RWPE2 (cell line): ENCODE results near the gene NUP133.
"Not testable (repeated sequence)": the region's sequence is repeated elsewhere in the genome, so short reads cannot be mapped to it uniquely, and the experiment has no call there.

Experiments
- ATAC-seq: fragments of 200-7000 bp; cut with Tn5 transposase; 3 replicates; pipeline ENCODE4 v1.9.1; 2021; ENCODE audit warnings: low read depth
- DNase-seq: peaks from one replicate; pipeline ENCODE4 v3.0.0-alpha.2; 2020; ENCODE audit warnings: low spot score
- H3K27ac ChIP-seq: fragments of 450-650 bp; 2 replicates; pipeline ENCODE4 v1.5.1; 2017; ENCODE audit warnings: mild to moderate bottlenecking; ENCODE audit not compliant: poor library complexity, severe bottlenecking
- H3K27me3 ChIP-seq: fragments of 250-450 bp; sonication (Bioruptor Pico); 2 replicates; pipeline ENCODE4 v1.5.1; 2021; ENCODE audit warnings: mild to moderate bottlenecking, moderate library complexity; ENCODE audit not compliant: insufficient read depth, poor library complexity, severe bottlenecking
- H3K36me3 ChIP-seq: fragments of 250-450 bp; sonication (Bioruptor Pico); 2 replicates; pipeline ENCODE4 v1.5.1; 2020; ENCODE audit warnings: low read depth, mild to moderate bottlenecking, moderate library complexity
- H3K4me1 ChIP-seq: fragments of 250-450 bp; sonication (Bioruptor Pico); 2 replicates; pipeline ENCODE4 v1.5.1; 2021; ENCODE audit warnings: mild to moderate bottlenecking, moderate library complexity; ENCODE audit not compliant: insufficient read depth, poor library complexity, severe bottlenecking
- H3K4me3 ChIP-seq: fragments of 250-450 bp; sonication (Bioruptor Pico); 2 replicates; pipeline ENCODE4 v1.5.1; 2021; ENCODE audit warnings: mild to moderate bottlenecking, moderate library complexity; ENCODE audit not compliant: severe bottlenecking
- H3K9me3 ChIP-seq: fragments of 250-450 bp; sonication (Bioruptor Pico); 2 replicates; pipeline ENCODE4 v1.5.1; 2021; ENCODE audit warnings: mild to moderate bottlenecking, moderate library complexity; ENCODE audit not compliant: severe bottlenecking
- CTCF ChIP-seq: fragments of 450-650 bp; IDR thresholded peaks from one replicate; pipeline ENCODE4 v1.5.1; 2017; ENCODE audit warnings: mild to moderate bottlenecking, moderate library complexity; ENCODE audit not compliant: poor library complexity, severe bottlenecking

NUP133 gene

GRCh38 chr1:229397762-229398161, 110.4 kb downstream of the NUP133 start:
- no peaks in the 10 kb centered on the region for H3K4me1 ChIP-seq
- DNase-seq: no peak

GRCh38 chr1:229396585-229397206, 111.4 kb downstream of the NUP133 start:
- ATAC-seq (no peak), DNase-seq (no peak)
- Histone ChIP-seq H3K4me3 (no peak overlapping the region), H3K27me3 (no peaks in the 10 kb centered on the region), H3K4me1 (no peaks in the 10 kb centered on the region), H3K36me3 (no peaks in the 10 kb centered on the region), H3K9me3 (no peaks in the 10 kb centered on the region), H3K27ac (no peak overlapping the region)
- TF ChIP-seq CTCF: no peak

More at GRCh38 chr1:229397762-229398161, 110.4 kb downstream of the NUP133 start:
- no peak overlapping the region for H3K4me3 ChIP-seq
- TF ChIP-seq CTCF: no peak
- no peaks in the 10 kb centered on the region for H3K36me3 ChIP-seq
- H3K27ac ChIP-seq: no peak overlapping the region
- no peak for ATAC-seq
- H3K9me3 ChIP-seq: no peaks in the 10 kb centered on the region
- H3K27me3 ChIP-seq: no peaks in the 10 kb centered on the region

- H3K27ac ChIP-seq, H3K9me3 ChIP-seq, DNase-seq, H3K4me1 ChIP-seq, H3K36me3 ChIP-seq, H3K4me3 ChIP-seq, ATAC-seq, H3K27me3 ChIP-seq: not testable (repeated sequence)
Measured at GRCh38 chr1:229394517-229394916, 113.6 kb downstream of the NUP133 start.

- H3K4me3 ChIP-seq: no peak overlapping the region
- H3K36me3 ChIP-seq: no peaks in the 10 kb centered on the region
- no peak overlapping the region for H3K27ac ChIP-seq
- H3K4me1 ChIP-seq: peaks cover 4% of the 10 kb centered on the region
- ATAC-seq: no peak
- DNase-seq: no peak
- H3K9me3 ChIP-seq: no peaks in the 10 kb centered on the region
- no peaks in the 10 kb centered on the region for H3K27me3 ChIP-seq
- no peak for TF ChIP-seq CTCF
Measured at GRCh38 chr1:229392936-229393335, 115.2 kb downstream of the NUP133 start.
